A673 (cell line): Measurements from ENCODE around the gene NUP188. TPM values are rescaled to one million over a fixed set of nuclear protein-coding genes. Genes with fewer than 3 reads are reported as not detected.
A peak's percentile ranks its signal among the peaks of the same experiment; 100 is the strongest.
"Not testable (repeated sequence)": the region's sequence is repeated elsewhere in the genome, so short reads cannot be mapped to it uniquely, and the experiment has no call there.

Experiments used
- BruUV-seq: library from RNA; stranded (reverse); fragments of 400-500 nt; replicated peaks from 2 replicates; lab custom pipeline; 2021; lab: Mats Ljungman, UMichigan
- CTCF ChIA-PET: fragments of 300-600 bp; sonication (Branson Sonifier 250); formaldehyde crosslinking; loops from one replicate; lab custom pipeline; 2022; ENCODE audit warnings: antibody characterized with exemption; lab: Charles Lee
- POLR2A ChIA-PET: fragments of 300-600 bp; sonication (Branson Sonifier 250); formaldehyde crosslinking; loops from one replicate; lab custom pipeline; 2022; ENCODE audit warnings: antibody characterized with exemption; ENCODE audit not compliant: low non-redundant PET; lab: Charles Lee
- DNase-seq: peaks from one replicate; pipeline ENCODE4 v3.0.0-alpha.2; 2015; ENCODE audit warnings: low spot score
- H3K27ac ChIP-seq: fragments of 200-600 bp; sonication (generic); 2 replicates; pipeline ENCODE4 v1.5.1; 2016; ENCODE audit warnings: mixed run types, low read depth, mild to moderate bottlenecking, mixed read lengths, antibody characterized with exemption, low read length; ENCODE audit not compliant: poor library complexity, severe bottlenecking
- H3K27me3 ChIP-seq: fragments of 200-600 bp; sonication (generic); replicated peaks from 2 replicates; pipeline ENCODE4 v1.6.1; 2017; ENCODE audit warnings: mixed run types, low read depth, mild to moderate bottlenecking, mixed read lengths, antibody characterized with exemption, low read length; ENCODE audit not compliant: insufficient read depth, poor library complexity
- H3K36me3 ChIP-seq: fragments of 200-600 bp; sonication (generic); 2 replicates; pipeline ENCODE4 v1.6.1; 2016; ENCODE audit warnings: mixed run types, mild to moderate bottlenecking, mixed read lengths, antibody characterized with exemption, low read length; ENCODE audit not compliant: insufficient read depth, poor library complexity, severe bottlenecking
- H3K4me1 ChIP-seq: fragments of 200-600 bp; sonication (generic); 2 replicates; pipeline ENCODE4 v1.6.1; 2017; ENCODE audit warnings: mixed run types, mild to moderate bottlenecking, mixed read lengths, antibody characterized with exemption, low read length; ENCODE audit not compliant: insufficient read depth, poor library complexity, severe bottlenecking
- H3K4me3 ChIP-seq: fragments of 200-600 bp; sonication (generic); 2 replicates; pipeline ENCODE4 v1.5.1; 2016; ENCODE audit warnings: low read depth, mixed run types, mild to moderate bottlenecking, mixed read lengths, low read length; ENCODE audit not compliant: poor library complexity, severe bottlenecking
- H3K9me3 ChIP-seq: fragments of 200-600 bp; sonication (generic); 2 replicates; pipeline ENCODE4 v1.6.1; 2016; ENCODE audit warnings: mixed run types, low read depth, mild to moderate bottlenecking, mixed read lengths, antibody characterized with exemption, low read length; ENCODE audit not compliant: poor library complexity, severe bottlenecking
- CTCF ChIP-seq: fragments of 300-800, 200-600 bp; sonication (generic); conservative IDR thresholded peaks from 2 replicates; pipeline ENCODE4 v1.5.1; 2017; ENCODE audit warnings: low read depth, mild to moderate bottlenecking, antibody characterized with exemption, low read length, moderate library complexity, mixed read lengths
- EZH2 ChIP-seq: fragments of 200-600 bp; sonication (generic); IDR thresholded peaks from 2 replicates; pipeline ENCODE4 v1.6.1; 2017; ENCODE audit warnings: borderline replicate concordance, low read depth, mild to moderate bottlenecking, mixed read lengths, antibody characterized with exemption, low read length; ENCODE audit not compliant: poor library complexity, severe bottlenecking
- intact Hi-C: fragments of 100-400 bp; cut with micrococcal nuclease; formaldehyde crosslinking; loops from one replicate; pipeline ENCODE4 v1.10.0; 2022; ENCODE audit not compliant: unreplicated experiment
- total RNA-seq: library from RNA; stranded (reverse); gene quantifications from 2 replicates; pipeline ENCODE4 v1.2.3, GENCODE V29; 2021

Gene NUP188
- total RNA-seq, 1 experiment from 2014 or later, result 170 TPM

GRCh38 chr9:128945798-128946501, 1.5 kb upstream of the NUP188 start:
- Histone ChIP-seq H3K27me3 (no peaks in the 10 kb centered on the region), H3K4me1 (peaks cover 5% of the 10 kb centered on the region), H3K27ac (no peak overlapping the region), H3K9me3 (no peaks in the 10 kb centered on the region), H3K36me3 (peaks cover 12% of the 10 kb centered on the region), H3K4me3 (peak overlapping the region; percentile 93)
- ChIA-PET CTCF (interaction anchor here (0.6 to 0.7 kb wide), 2 partner anchors 68 to 1369 kb away, joined by 3 read pairs; no protein-coding TSS in a partner anchor), POLR2A (no interaction called here)
- no peak for DNase-seq
- BruUV-seq, result no TSS peak
- intact Hi-C loops, result loop anchor here (5.0 kb wide), 1 partner anchor 84 kb away; no protein-coding TSS in a partner anchor
- TF ChIP-seq EZH2 (no peak), CTCF (no peak)

- H3K27ac ChIP-seq, result peak overlapping the region; percentile 93
- H3K4me1 ChIP-seq, result peaks cover 5% of the 10 kb centered on the region
- ChIA-PET POLR2A (no interaction called here), CTCF (interaction anchor here (0.6 kb wide), 1 partner anchor 69 kb away, joined by 3 read pairs; no protein-coding TSS in a partner anchor)
- H3K27me3 ChIP-seq, result no peaks in the 10 kb centered on the region
- H3K36me3 ChIP-seq, result peaks cover 17% of the 10 kb centered on the region
- peak overlapping the region; percentile 93 for H3K4me3 ChIP-seq
- no peaks in the 10 kb centered on the region for H3K9me3 ChIP-seq
- BruUV-seq, result TSS peak; percentile 80
- TF ChIP-seq CTCF (no peak), EZH2 (no peak)
- DNase-seq, result no peak
- intact Hi-C loops, result loop anchor here (5.0 kb wide), 1 partner anchor 84 kb away; no protein-coding TSS in a partner anchor
These were observed 775 bp upstream of the NUP188 start for GRCh38 chr9:128946571-128947276.

- intact Hi-C loops, result loop anchor here (5.0 kb wide), 1 partner anchor 85 kb away; no protein-coding TSS in a partner anchor
- ChIA-PET CTCF (no interaction called here), POLR2A (no interaction called here)
- H3K4me3 ChIP-seq, result peak overlapping the region; percentile 93
- H3K4me1 ChIP-seq, result peaks cover 5% of the 10 kb centered on the region
- no peak for DNase-seq
- TF ChIP-seq CTCF (no peak), EZH2 (no peak)
- H3K27ac ChIP-seq, result peak overlapping the region; percentile 93
- BruUV-seq, result no TSS peak
- peaks cover 21% of the 10 kb centered on the region for H3K36me3 ChIP-seq
- no peaks in the 10 kb centered on the region for H3K9me3 ChIP-seq
- H3K27me3 ChIP-seq, result no peaks in the 10 kb centered on the region
These were observed 297 bp upstream of the NUP188 start for GRCh38 chr9:128947277-128947526.

GRCh38 chr9:128961403-128961802, 13.9 kb downstream of the NUP188 start:
- CTCF ChIA-PET, H3K4me3 ChIP-seq, H3K27me3 ChIP-seq, DNase-seq, BruUV-seq, POLR2A ChIA-PET, H3K4me1 ChIP-seq, intact Hi-C loops, H3K9me3 ChIP-seq, H3K27ac ChIP-seq: not testable (repeated sequence)
- H3K36me3 ChIP-seq, result peaks cover 73% of the 10 kb centered on the region
